ENCODE measurements around the gene CCDC68. TPM values are rescaled to one million over a fixed set of nuclear protein-coding genes. Genes with fewer than 3 reads are reported as not detected.
"Not testable (repeated sequence)": the region's sequence is repeated elsewhere in the genome, so short reads cannot be mapped to it uniquely, and the experiment has no call there.

CCDC68 gene
- total RNA-seq: 3.3 TPM
- long read RNA-seq, partial matches to known transcripts: 1 of 3 reads
- long read RNA-seq, other reads (novel, unspliced or antisense): 2 of 3 reads

- DNase-seq (peak; percentile 69), ATAC-seq (peak; percentile 97)
- intact Hi-C loops (cut with micrococcal nuclease): no loop called here
Measured at GRCh38 chr18:54958704-54959625, at the start of gene CCDC68. CCDC68 (minus strand) TSS chr18:54959461; CDS start chr18:54942791, 16,670 bp downstream.

- DNase-seq (no peak), ATAC-seq (no peak)
- intact Hi-C loops (cut with micrococcal nuclease): no loop called here
Measured at GRCh38 chr18:55007602-55008001, 48.3 kb upstream of the CCDC68 start.

- intact Hi-C loops (cut with micrococcal nuclease): no loop called here
- DNase-seq (no peak), ATAC-seq (no peak)
Measured at GRCh38 chr18:55003695-55004094, 44.4 kb upstream of the CCDC68 start.

GRCh38 chr18:55002261-55002660 is 43.0 kb upstream of the CCDC68 start:
- intact Hi-C loops (cut with micrococcal nuclease): no loop called here
- ATAC-seq (no peak), DNase-seq (no peak)

- ATAC-seq: no peak
- no peak for DNase-seq
- intact Hi-C loops (cut with micrococcal nuclease): no loop called here
Measured at GRCh38 chr18:55001394-55002024, 42.2 kb upstream of the CCDC68 start.

GRCh38 chr18:55000529-55000928 is 41.3 kb upstream of the CCDC68 start:
- intact Hi-C loops (cut with micrococcal nuclease): no loop called here
- ATAC-seq (no peak), DNase-seq (no peak)

- intact Hi-C loops (cut with micrococcal nuclease): no loop called here
- DNase-seq (no peak), ATAC-seq (no peak)
Measured at GRCh38 chr18:54999016-54999415, 39.8 kb upstream of the CCDC68 start.

GRCh38 chr18:54995421-54996143 is 36.3 kb upstream of the CCDC68 start:
- intact Hi-C loops (cut with micrococcal nuclease): no loop called here
- ATAC-seq (no peak), DNase-seq (no peak)

GRCh38 chr18:54991981-54992380 is 32.7 kb upstream of the CCDC68 start:
- DNase-seq (no peak), ATAC-seq (no peak)
- intact Hi-C loops (cut with micrococcal nuclease): no loop called here

GRCh38 chr18:54984908-54985307 is 25.6 kb upstream of the CCDC68 start:
- no peak for ATAC-seq
- intact Hi-C loops (cut with micrococcal nuclease): loop anchor here (5.0 kb wide), 2 partner anchors 308 to 423 kb away; no protein-coding TSS in a partner anchor
- no peak for DNase-seq

- DNase-seq (no peak), ATAC-seq (no peak)
- intact Hi-C loops (cut with micrococcal nuclease): loop anchor here (5.0 kb wide), 2 partner anchors 306 to 421 kb away; no protein-coding TSS in a partner anchor
Measured at GRCh38 chr18:54983791-54984190, 24.5 kb upstream of the CCDC68 start.

- DNase-seq (no peak), ATAC-seq (peak; percentile 47)
- intact Hi-C loops (cut with micrococcal nuclease): loop anchor here (5.0 kb wide), 2 partner anchors 306 to 421 kb away; no protein-coding TSS in a partner anchor
Measured at GRCh38 chr18:54983041-54983686, 23.9 kb upstream of the CCDC68 start.

GRCh38 chr18:54981076-54981475 is 21.8 kb upstream of the CCDC68 start:
- intact Hi-C loops (cut with micrococcal nuclease): loop anchor here (5.0 kb wide), 2 partner anchors 304 to 419 kb away; no protein-coding TSS in a partner anchor

GRCh38 chr18:54975598-54975997 is 16.3 kb upstream of the CCDC68 start:
- intact Hi-C loops (cut with micrococcal nuclease): no loop called here
- DNase-seq (no peak), ATAC-seq (no peak)

More at GRCh38 chr18:54981076-54981475, 21.8 kb upstream of the CCDC68 start:
- ATAC-seq (no peak), DNase-seq (no peak)

- intact Hi-C loops (cut with micrococcal nuclease): no loop called here
- no peak for ATAC-seq
- DNase-seq: no peak
Measured at GRCh38 chr18:54973046-54973445, 13.8 kb upstream of the CCDC68 start.

- DNase-seq: no peak
- no peak for ATAC-seq
- intact Hi-C loops (cut with micrococcal nuclease): no loop called here
Measured at GRCh38 chr18:54968807-54969206, 9.5 kb upstream of the CCDC68 start.

GRCh38 chr18:54968237-54968636 is 9.0 kb upstream of the CCDC68 start:
- DNase-seq; ATAC-seq; intact Hi-C loops (cut with micrococcal nuclease): not testable (repeated sequence)

GRCh38 chr18:54967786-54968185 is 8.5 kb upstream of the CCDC68 start:
- intact Hi-C loops (cut with micrococcal nuclease): no loop called here
- no peak for ATAC-seq
- DNase-seq: no peak

- DNase-seq (no peak), ATAC-seq (no peak)
- intact Hi-C loops (cut with micrococcal nuclease): no loop called here
Measured at GRCh38 chr18:54964741-54965140, 5.5 kb upstream of the CCDC68 start.
